Forelimb muscle (tissue), 1 donor: ENCODE data around the gene SORL1. TPM values are rescaled to one million over a fixed set of nuclear protein-coding genes. Genes with fewer than 3 reads are reported as not detected.

Source experiments
- DNase-seq: peaks from one replicate; pipeline ENCODE4 v3.0.0-alpha.2; 2013; ENCODE audit warnings: low read depth
- polyA plus RNA-seq: library from polyadenylated mRNA; unstranded; fragments of 120-200 nt; gene quantifications from one replicate; pipeline ENCODE4 v1.2.1, GENCODE V29; 2013; ENCODE audit not compliant: insufficient read length

The SORL1 gene
- polyA plus RNA-seq, 1 donor: 1.9 TPM

DNA sequence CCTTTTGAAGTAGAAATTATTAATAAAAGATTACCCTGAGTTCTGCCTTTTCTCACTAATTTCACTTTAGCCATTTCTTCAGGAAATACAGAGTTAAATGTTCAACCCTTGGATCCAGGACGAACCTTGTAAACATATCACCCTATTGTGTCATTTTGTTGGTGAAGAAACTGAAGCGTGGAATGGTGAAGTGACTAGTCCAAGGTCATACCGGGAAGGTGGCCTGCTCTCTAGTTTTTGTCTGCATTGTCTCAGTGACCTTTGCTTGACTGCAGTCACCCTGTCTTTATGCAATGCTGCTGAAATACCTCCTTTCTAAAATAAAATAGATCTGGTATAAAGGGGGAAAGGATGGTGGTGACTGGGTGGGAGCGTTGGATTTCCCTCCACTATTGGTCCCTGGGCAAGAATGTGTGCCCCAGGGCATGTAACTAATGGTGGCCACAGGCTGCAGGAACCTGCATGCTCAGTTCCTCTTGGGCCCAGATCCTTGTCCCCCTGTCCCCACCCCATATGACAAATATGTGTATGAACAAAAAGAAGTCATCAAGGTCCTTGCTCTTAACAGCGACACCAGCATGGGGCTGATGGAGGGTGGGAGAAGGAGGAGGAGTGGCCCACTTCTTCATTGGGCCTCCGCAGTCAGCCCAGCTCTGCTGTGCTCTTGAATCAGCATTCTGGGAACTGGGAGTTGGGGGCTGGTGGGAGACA lies 1.6 kb downstream of the SORL1 start:
- no peak for DNase-seq

DNA sequence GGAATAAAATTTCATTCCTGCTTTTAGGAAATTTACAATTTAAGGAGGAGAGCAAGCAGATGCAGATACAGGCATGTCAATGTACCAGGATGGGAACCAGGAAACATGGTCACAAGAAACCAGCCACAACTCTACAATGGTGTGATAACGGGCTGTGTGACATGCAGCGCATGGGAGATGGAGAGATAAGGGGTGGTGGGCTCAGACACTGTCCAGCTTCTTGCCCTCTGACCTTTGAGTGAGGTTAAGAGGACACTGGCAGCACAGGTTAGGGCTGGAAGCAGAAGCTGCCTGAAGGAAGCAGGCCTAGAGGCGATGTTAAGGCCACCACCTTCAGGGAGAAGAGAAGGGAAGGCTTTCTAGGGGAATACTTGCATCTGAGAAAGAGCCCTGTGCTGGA lies 3.0 kb downstream of the SORL1 start:
- no peak for DNase-seq

DNA sequence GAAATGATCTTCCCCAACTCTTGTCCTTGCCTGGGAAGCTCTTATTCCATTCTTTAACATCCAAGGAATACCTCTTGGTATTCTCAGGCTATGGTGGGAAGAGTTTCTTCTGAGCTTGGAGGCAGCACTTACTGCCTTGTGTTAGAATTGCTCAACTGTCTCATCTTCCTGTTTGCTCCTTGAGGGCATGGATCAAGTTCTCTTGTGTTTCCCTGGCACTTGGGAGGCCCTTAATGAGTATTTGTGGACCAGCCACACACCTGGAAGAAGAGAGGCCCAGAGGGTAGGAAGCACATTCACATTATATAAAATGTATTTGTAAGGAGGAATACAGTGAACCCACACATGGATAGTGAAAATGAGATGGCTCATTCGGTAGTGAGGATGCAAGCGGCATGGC lies 4.0 kb downstream of the SORL1 start:
- no peak for DNase-seq

DNA sequence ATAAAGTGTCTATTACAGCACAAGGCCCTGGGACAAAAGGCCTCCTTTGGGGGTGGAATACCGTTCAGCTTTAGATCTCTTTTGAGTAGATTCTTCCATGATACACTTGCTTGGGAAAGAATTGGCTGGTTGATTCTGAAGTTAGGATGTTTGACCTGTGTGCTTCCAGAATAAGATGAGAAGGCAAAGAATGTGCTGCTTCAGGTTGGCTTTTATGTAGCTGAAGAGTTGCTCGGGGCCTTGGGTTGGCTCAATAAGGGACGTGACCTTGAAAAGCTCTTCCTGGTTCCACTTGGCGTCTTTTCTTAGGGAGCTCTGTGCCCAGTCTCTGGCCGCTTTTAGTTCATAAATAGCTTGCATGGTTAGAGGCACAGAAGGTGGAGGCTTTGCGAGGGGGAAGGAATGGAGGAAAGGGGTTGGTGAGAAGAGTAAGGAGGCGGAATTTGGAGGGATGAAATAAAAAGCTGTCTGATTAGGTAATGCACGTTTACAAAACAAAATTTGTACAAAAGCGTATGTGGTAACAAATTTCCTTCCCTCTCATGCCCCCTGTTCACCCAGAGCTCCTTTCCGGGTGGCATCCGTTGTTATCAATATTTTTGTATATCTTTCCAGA lies 4.8 kb downstream of the SORL1 start:
- DNase-seq: no peak

DNA sequence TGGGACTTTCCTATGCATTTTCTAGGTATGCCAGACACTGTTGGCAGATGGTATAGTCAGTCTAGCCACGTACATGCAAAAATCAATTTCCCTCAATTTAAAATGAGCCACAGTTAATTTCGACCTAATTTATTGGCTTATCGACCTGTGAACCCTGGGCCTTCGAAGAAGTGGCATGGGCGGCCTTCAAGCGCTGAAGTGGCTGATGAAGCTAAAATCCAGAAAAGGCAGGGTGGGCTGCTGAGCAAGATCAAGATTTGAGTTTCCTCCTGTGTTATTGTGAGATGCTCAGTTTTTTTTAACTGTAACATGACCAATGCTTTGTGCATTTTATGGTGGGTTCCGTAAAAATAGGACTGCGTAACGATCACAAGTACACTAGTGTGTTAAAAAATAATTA lies 6.4 kb downstream of the SORL1 start:
- no peak for DNase-seq

DNA sequence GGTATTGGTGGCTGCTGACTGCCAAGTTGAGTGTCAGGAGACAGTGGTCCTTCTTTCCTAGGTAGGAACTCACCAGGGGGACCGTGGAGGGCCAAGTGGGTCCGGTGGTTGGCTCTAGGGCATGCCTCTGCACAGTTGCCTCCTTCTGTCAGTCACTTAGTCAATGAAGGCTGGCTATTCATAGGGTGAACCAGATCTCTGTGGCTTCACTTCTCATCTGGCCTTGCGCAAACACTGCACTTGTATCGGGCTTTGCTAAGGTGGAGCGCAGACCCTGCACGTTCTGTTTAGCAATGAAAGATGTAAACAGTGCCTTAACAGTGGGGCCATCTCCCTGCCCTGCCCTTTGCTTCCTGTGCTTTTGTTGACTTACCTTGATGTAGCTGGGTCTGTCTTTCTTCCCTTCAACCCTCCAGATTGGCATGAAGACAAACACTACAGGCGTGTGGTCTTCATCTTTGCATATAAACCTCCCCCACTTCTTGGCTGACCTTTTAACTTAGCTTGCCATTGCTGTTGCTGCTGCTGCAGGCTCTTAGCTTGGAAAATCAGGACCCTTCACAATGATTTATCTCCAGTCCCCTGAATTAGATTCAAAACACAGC lies 7.4 kb downstream of the SORL1 start:
- DNase-seq: no peak

DNA sequence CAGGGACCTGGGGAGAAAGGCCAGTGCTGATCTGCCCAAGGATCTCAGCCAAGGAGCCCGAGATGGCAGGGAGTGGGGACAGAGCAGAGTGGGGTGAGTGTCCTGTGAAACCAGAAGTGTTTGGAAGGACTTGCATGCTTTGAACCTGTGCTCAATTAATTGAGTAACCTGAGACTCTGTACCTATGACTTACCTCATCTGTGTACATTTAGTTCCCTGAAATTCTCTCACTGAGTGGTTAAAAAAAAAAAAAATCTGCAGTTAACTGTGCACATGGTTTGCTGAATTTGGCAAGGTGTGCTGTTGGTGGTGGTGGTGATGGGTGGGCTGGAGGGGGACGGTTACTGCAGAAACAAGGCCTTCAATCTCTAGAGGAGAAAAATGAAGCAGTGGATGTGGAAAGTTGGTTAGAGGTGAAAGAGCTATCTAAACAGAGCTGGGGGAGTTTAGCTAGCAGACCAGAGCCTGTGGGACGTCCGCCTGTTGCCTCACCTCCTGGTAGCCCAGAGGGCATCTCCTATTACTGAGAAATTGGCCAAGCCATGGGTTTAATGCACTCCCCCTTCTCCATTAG lies 8.9 kb downstream of the SORL1 start:
- no peak for DNase-seq

DNA sequence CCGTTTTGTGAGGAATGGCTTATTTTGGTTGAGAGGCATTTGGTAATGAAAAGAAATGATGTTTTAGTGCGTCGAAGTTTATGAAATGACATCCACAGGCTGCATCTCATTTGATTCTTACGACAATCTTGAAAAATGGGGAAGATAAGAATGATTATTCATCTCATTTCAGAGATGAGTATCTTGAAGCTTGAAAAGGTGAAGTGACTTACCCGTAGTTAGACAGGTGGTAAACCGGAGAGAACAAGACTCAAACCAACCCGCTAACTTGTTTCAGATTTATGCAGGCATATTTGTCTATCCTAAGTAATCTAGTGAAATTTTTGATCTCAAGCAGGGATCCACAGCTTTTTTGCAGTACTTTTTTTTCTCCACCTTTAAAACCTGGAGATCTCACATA lies 9.7 kb downstream of the SORL1 start:
- DNase-seq: no peak

DNA sequence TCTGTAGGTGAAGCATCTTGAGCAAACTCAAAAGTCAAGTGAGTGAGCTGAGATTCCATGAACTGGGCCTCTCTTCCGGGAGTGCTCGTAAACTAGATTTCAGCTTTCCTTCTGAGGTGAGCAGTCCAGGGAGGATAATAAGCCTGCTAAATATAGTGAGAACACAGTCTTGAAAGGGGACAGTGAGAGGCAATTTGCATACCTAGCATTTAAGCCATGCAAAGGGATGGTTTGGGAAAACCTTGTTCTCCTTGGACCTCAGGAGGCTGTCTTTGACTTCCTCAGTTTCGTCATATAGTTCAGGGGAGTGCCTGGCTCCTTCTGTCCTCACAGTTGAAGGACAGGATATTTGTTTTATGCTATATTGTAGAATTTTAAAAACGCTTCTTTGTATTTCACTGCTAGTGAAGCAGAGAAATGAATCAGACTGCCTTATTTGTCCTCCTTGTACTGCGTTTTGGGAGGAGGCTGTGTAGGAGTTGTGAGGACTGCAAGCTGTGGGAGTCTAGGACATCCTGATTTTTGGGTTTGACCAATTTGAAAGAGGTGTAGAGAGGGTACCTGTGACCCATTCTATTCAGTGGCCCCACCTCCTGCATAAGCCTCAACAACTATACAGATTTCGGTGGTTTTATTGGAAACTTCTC lies 11.7 kb downstream of the SORL1 start:
- DNase-seq: no peak

DNA sequence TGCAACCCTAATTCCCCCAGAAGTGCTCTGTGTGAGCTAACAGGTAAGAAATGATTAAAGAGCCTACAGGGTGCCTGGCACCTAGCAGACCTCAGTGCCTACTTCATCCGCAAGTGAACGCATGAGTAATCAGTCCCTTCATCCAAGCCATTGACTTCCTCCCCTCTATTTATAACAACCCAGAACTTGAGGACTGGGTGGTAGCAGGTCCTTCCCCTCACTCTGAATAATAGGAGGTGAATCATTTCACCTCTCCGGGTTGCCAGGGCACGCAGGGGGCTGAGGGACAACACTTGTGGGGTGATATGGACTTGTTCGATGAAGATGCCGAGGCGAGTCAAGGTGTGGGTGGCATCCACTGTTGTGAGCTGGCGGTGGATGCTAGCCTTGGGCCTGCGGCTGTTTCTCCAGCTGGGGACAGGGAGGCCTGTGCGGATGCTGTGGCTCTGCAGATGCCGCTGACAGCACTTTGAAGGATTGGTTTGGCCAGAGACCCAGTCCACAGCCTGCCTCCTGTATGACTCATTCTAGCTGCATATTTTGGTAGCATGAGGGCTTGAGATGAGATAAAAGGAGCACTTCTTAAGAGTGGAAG lies 12.3 kb downstream of the SORL1 start:
- DNase-seq: no peak

DNA sequence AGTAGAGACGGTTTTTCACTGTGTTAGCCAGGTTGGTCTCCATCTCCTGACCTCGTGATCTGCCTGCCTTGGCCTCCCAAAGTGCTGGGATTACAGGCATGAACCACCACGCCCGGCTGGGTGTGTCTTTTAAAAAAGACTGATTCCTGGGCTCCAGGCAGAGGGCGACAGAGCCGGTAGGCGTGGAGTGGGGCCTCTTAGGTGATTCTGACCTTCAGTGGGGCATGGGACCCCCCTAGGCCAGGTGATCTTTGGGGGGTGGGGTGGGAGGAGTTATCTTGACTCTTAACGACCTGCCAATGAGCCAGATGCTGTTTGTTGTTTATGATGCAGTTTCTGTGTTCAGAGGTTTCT lies 13.6 kb downstream of the SORL1 start:
- no peak for DNase-seq

DNA sequence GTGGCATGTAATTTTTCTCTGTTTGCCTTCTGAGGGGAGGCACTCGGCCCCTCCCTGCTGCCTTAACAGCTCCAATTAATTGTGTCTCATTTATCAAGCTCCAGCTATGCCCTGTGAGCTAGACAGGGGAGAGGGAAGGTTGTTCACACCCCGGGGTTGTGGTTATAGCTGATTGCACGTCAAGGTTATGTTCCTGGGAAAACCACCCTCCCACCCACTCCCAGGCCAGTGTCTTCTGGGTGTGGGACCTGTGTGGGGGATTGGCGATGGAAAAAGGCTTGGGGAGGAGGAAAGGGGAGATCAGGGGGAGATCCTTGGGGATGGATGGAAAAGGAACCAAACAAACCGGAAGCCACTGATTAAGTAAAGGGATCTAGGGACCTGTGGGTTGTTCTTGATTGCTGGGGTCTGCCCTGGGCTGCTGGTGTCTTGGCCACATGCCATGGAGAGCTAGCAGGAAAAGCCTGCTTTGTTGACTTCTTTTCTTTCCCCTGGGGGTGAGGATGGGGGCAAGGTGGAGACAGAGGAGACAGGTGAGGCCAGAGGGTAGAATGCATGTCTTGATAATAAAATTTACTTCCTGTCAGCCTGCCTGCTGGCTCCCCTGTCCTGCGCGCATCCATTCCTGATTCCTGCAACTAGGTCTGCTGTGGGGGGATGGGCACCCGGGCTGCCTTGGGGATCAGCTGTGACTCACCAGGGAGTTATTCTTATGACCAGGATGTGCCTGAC lies 14.1 kb downstream of the SORL1 start:
- DNase-seq: no peak

DNA sequence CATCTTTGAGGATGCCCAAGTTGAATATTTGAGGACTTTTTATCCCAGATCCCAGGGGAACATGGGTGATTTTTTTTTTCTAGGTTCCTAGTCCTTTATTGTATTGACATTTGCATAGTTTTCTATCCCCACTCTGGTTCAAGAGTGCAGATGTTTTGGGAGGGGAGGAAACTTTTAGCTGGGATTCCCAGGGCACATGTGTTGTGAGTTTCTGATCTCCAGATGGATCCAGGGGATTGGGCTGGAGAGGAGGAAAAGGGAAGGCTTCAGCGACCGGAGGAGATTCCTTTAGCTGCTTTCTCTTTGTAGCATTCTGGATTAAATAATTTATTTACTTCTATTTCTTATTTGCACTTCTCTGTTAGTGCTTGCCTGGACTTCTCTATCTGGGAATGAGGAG lies 15.4 kb downstream of the SORL1 start:
- no peak for DNase-seq

DNA sequence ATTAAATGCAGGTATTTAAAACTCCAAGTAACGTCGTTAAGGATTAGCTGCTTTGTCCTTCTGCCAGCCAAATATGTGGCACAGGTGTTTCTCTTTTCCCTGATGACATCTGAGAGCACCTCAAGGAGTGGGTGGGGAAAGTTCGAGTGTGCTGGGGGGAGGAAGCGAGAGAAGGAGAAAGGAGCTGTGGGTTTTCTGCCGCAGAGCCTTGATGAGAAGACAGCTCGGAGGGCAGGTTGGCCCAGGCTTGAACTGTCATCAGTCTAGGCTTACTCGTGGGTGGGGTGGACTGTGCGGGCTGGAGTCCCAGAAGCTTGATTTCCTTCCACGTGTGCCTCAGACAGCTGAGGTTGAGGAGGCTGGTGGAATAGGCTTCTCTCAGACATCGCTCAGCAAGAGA lies 15.9 kb downstream of the SORL1 start:
- DNase-seq: no peak

DNA sequence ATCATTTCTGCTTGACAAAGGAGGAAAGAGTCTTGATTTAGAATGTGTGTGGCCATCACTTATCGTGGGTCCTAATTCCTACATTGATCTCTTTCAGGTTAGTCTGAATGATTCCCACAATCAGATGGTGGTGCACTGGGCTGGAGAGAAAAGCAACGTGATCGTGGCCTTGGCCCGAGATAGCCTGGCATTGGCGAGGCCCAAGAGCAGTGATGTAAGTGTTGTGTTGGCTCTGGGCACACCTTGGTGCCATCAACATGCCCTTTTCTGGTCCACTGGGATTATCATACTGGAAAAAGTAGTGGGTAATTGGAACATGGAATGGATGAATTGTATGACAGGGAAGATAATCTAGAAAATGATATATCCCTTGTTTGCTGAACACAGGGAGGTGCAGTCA lies 17.8 kb downstream of the SORL1 start:
- DNase-seq: no peak

DNA sequence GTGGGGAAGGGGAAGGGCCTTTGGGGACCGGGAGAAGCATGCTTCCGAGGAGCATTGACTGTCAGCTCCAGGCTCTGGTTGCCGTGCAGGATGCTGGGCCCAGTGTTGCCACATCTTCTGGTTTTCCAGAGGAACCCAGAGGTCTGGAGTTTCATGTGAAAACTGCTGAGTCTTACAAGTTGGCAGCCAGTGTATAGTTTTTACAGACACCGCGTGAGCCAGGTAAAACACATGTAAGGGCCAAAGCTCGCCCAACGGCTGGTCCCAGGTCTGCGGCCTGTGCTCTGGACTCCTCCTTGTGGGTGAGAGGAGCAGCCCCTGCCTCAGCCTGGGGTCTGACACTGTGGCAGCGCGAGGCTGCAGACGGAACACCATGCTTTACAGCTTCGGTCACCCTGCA lies 19.1 kb downstream of the SORL1 start:
- no peak for DNase-seq

DNA sequence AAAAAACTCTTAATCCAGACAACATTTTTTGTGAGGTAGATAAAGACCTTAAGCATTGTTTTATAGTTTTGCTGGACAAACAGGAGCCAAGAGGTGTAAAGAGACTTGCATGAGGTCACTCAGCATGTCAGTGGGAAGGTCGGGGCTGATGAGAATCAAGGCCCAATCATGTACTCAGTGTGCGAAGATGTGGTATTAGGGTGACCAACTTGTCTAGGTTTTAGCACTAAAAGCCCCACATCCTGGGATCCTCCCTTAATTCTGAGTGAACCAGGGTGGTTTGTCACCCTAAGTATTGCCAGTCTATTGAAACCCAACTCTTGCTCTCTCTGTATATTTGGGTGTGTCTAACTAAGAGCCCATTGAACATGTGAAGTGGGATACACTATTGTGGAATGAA lies 20.2 kb downstream of the SORL1 start:
- DNase-seq: no peak

DNA sequence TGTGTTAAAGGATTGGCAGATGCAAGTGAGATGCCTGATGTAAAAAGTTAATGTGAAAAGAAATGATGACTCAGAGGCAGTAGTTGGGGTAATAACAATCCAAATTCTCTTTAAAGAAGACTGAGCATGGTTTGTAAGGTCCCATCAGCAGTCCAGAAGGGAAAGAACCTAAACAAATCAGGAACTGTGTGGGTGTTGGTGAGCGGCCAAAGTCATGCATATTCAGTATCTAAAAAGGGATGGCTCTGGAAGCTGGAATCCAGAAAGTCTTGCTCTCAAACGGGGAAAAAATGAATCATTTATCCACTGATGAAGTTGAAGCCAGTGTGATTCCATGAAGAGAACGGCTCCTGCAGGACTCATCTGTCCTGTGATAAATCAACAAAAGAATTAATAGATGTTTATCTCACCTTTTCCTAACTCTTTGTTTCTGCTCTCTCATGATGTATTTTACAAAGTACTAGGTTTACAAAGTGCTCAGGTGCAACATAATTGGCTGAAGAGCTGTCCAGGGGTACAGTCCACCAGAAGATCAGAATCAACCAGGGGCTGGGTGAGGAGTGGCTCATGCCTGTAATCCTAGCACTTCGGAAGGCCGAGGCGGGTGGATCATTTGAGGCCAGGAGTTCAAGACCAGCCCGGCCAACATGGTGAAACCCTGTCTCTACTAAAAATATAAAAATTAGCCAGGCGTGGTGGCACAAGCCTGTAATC lies 21.1 kb downstream of the SORL1 start:
- no peak for DNase-seq

DNA sequence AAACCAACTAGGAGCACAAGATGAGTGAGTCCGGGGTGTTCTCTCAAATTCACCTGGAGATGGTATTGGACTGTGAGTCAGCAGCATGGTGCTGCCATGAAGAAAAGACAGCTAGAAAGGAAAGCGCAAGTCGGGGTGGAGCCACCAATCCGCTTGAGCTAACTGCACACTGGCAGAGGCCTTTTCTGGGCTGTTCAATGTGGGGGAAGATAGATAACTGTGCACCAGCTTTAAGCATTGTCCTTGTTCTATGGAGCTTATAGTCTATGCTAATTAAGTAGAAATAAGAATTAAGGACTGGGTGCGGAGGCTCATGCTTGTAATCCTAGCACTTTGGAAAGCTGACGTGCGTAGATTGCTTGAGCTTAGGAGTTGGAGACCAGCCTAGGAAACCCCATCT lies 22.6 kb downstream of the SORL1 start:
- DNase-seq: no peak

DNA sequence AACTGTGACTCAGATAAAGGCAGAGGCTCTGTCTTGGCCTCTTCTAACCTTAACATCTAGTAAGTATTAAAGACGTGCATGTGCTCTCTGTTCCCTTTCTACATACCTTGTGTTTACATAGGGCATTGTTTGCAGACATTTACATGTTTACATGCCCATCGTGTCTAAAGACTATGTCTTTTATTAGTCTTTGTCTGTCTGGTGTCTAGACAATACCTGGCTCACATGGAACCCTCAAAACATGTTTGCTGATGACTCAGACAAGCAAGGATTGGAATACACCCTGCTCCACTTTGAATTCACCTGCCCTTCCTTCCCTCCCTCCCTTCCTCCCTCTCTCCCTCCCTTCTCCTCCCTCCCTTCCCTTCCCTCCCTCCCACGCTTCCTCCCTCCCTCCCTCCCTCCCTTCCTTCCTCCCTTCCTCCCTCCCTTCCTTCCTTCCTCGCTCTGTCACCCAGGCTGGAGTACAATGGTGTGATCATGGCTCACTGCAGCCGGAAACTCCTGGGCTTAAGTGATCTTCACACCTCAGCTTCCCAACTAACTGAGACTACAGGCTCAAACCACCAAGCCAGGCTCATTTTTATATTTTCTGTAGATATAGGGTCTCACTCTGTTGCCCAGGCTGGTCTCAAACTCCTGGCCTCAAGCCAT lies 24.4 kb downstream of the SORL1 start:
- no peak for DNase-seq
